Right hindlimb (tissue), 1 donor: ENCODE results near the gene CCT5.
"Not testable (repeated sequence)": the region's sequence is repeated elsewhere in the genome, so short reads cannot be mapped to it uniquely, and the experiment has no call there.

Experiments
- DNase-seq: peaks from one replicate; pipeline ENCODE4 v3.0.0-alpha.2; 2018

Gene CCT5

DNA sequence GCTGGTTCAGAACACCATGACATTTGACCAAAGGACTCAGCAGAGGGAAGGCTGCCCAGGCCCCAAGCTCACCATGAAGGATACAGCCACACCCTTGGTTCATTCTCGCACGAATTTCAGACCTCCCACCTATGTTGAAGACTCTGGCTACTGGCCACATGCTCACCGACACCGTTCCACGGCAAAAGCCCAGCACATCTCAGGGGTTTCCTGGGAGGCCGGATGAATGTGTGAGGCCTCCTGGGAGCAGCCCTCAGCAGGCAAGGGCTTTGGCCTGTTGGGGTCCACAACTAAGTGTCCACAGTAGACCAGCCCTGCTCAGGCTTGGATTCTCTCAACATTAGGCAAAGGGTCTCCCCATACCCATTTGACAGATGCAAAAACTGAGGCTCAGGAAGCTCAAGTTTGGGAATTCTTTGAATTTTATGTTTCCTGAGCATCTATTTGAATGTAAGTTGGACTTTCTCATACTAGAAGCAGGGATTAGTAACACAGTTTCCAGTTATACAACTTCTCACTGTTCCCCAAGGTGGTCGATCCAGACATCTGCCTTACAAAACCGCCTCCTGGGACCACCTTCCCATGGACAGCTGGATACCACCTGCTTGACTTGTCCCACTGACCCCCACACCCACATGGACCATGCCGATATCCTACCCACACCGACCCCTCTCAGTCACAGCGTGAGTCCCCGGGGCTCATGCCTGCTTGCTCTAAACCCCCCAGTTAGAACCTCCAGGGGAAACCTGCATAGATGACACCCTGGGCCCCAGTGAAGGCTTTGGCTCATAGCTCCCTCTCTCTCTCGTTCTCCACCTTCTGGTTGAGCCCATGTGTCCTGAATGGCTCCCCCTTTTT lies 27.9 kb downstream of the CCT5 start:
- no peak for DNase-seq

DNA sequence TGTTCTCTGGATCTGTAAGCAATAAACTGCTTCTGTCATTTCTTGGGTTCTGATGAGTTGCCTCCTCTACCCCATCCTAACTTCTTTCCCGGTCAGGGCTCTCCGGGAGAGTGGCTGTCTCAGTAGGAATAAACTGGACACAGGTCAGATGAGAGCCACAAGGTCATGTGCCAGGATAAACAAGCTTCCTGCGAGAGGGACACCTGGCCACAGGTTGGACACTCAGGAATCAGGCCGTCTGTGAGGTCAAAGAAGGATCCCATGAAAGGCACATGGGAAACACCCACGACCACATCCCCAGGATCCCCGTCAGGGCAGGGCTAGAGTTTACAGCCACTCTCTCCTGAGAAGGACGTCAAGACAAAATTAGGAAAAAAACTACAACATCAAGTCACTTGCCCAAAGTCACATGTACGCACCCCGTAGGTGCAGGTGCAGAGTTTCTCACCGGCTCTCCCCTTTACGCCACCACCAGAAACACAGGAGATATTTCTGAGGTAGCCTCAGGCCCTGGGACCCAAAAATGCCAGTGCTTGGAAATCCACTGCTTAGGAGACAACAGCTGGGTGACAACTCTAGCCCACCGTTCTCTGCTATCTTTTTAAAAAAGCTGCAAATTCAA lies 28.7 kb downstream of the CCT5 start:
- no peak for DNase-seq

DNA sequence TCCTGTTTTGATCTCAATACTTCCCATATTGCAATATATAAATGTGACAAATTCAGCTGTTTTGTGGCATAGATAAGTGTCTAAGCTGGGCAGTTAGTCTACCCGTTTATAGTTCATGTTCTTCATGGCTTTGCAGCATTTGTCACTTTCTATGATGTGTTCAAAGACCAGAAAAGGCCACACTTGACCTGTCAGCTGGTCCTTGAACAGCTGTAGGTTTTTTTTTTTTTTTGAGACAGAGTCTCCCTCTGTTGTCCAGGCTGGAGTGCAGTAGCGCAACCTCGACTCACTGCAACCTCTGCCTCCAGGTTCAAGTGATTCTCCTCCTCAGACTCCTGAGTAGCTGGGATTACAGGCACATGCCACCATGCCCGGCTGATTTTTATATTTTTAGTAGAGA lies 29.2 kb downstream of the CCT5 start:
- no peak for DNase-seq

DNA sequence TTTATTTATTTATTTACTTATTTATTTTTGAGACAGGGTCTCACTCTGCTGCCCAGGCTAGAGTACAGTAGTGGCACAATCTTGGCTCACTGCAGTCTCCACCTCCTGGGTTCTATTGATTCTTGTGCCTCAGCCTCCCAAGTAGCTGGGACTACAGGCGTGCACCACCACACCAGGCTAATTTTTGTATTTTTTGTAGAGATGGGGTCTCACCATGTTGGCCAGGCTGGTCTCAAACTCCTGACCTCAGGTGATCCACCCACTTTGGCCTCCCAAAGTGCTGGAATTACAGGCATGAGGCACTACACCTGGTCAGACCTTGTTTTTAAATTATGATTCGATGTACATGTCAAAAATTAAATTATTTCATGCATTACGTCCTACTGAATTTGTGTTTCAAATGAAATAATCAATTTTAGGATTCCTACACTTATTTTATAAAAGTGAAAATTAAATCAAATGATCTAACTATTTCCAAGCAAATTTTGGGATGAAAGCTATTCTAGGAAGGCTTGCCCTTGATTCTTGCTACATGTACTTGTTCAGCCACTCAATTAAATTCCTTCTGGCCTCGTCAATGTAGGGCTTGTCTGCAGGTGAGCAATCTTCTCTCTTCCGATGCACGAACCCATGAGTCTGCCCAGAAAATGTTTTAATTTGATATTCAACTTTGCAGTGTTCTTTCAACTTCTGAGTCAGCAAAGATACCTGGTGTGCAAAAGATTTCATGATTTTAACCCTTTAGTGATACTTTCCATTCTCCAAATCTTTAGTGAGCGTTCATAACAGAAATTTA lies 30.0 kb downstream of the CCT5 start:
- DNase-seq = no peak

DNA sequence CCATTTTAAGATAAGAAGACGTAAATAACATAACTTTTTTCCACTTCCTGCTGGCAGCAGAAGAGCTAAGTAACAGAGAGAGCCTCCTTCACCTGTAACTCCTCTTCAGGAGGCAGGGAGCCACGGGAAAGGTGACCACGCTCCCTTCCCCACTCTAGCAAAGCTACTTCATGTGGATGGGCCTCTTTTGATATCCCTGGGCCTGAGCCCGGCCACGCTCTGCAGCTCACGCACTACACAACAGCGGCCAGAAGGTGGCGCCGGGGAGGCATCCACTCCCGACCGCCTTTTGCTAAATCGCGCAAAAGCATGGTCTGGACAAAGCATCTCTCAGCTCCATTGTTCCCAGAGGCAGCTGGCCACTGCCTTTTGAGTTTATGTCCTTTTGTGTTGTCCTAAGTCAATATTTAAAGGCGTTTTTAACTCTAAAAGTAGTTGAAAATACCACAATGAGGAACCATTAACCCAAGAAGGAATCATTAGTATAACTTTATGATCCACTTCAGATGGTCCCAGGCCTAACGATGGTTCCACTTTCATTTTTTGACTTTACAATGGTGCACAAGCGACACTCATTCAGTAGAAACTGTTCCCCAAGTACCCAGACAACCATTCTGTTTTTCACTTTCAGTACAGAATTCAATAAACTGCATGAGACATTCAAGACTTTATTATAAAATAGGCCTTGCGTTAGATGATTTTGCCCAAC lies 34.0 kb downstream of the CCT5 start:
- DNase-seq = peak; percentile 88

DNA sequence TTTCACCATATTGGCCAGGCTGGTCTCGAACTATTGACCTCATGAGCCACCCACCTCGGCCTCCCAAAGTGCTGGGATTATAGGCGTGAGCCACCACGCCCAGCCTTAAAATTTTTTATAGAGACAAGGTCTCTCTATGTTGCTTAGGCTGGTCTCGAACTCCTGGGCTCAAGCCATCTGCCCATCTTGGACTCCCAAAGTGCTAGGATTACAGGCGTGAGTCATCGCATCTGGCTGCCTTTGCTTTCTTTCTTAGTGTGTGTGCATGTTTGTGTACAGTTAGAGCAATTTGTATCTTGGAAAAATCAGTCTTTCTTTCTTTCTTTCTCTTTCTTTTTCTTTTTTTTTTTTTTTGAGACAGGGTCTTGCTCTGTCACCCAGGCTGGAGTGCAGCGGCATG lies 35.3 kb downstream of the CCT5 start:
- DNase-seq = not testable (repeated sequence)

DNA sequence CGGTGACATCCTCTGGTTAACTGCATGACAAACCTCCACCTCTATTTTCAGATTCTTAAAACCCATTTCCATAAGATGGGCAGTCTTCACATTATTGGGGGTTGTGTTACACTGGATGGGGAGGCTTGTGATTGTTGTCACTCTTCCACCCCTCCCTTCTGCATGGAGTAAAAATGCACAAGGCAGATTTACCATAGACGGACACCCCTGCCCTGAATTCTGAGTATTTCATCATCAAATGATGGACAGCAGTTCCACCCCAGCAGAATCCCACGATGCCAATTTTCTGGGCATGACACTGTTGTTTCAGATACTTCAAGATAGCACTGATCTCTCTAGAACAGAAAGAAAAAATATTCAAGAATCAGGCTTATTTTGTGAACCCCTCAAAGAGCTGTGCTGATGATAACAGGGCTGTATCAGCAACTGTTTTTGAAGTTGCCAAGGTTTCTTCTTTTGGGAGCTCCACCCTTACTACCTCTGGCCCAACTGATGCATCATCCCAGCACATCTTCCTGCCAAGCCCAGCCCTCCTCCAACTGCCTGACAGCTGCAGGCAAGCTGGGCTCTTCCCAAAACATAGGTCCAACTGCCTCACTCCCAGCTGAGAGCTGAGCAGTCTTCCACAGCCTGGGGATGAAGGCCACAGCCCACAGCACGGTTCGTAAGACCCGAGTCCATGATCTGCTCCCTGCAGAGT lies 36.2 kb downstream of the CCT5 start:
- DNase-seq = peak; percentile 75

DNA sequence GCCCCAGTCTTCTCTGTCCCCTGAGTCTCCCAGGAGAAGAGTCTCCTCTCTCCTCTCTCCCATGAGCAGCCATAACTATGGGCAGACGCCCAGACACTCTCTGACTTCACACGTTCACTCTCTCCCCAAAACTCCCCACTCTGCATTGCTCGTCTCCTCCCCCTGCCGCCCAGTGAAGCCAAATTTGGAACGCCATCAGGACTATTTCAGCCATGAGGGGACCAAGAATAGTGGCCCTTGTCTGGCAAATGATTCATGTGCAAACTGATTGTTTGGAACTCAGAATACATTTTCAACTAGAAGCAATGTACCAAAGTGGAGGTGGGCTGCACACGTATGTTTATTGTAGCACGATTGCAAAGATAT lies 36.8 kb downstream of the CCT5 start:
- no peak for DNase-seq

DNA sequence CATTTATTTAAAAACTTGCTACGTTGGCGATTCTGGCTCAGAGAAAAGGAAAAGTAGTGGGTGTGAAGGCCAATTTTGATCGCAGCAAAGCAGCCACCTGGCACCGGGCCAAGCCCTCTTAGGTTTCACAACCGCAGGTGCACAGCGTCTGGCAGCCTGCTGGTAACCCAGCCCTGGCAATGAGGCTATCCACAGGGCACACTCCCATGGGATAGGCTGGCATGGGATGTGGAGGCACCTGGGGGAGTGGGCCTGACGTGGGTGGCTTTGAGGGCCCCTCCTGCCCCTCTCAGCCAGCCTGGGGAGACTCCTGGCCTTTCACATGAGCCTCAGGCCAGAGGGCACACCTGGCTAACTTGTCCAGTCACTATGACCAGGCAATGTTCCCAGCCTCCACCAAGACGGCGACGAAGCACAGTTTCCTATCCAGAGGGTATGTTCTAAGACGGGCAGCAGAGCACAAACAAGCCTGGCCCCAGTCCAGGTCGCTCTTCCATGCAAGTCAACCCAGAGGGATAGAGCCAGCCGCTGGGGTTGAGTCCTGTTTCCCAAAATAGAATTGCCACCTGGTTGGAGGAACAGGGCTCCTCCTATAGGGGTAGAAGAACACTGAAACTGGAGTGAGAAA lies 38.6 kb downstream of the CCT5 start:
- peak; percentile 57 for DNase-seq

DNA sequence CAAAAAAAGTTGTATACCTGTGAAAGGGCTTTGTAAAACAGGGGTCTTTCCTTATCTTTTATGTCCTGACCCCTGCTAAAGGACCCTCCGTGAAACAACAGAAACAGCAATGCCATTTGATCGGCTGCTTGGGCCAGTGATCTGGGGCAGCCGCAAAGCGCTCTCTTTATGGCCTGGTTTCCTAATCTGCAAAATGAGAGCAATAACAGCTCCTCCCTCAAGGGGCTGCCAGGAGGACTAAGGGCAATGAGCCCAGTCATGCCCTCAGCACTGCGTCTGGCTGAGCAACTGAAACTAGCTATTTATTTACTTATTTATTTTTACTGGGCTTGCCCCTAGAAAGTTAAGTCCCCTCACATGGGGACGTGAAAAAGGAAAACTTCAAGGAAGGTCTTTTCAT lies 39.3 kb downstream of the CCT5 start:
- DNase-seq = no peak

DNA sequence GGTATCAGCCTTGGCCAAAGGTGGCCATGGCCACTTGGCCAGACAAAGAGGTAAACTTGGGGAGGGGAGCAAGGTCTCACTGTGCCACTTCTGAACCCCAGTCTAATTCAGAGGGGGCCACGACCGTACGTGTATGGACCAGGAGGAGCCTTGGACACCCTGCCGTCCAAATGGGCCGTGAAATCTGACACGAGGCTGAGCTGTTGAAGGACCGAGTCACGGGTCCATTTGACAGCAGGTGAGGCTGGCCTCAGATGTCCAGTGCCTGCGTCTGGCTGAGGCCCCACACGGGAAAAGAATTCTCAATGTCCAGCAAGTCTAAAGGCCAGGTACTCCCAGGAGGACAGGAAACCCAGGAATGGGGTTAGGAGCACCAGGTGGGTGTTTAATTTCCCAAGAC lies 39.9 kb downstream of the CCT5 start:
- no peak for DNase-seq

DNA sequence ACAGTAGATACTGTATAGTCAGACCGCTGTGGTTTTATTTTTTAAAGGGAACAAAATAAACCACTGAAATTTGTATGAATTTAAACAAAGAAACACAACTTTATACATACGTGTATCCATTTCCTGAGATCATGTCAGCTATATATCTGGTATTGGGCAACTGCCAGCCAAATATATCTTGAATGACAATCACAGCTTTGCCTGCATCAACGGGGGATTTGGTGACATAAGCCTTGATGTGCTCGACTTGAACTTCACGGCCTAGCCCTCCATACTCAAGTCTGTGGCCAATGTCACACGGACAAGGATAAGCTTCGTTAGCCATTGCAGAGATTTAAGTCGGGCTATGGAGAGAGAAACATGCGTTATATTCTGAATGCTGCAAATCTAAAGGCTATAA lies 40.4 kb downstream of the CCT5 start:
- DNase-seq = no peak

DNA sequence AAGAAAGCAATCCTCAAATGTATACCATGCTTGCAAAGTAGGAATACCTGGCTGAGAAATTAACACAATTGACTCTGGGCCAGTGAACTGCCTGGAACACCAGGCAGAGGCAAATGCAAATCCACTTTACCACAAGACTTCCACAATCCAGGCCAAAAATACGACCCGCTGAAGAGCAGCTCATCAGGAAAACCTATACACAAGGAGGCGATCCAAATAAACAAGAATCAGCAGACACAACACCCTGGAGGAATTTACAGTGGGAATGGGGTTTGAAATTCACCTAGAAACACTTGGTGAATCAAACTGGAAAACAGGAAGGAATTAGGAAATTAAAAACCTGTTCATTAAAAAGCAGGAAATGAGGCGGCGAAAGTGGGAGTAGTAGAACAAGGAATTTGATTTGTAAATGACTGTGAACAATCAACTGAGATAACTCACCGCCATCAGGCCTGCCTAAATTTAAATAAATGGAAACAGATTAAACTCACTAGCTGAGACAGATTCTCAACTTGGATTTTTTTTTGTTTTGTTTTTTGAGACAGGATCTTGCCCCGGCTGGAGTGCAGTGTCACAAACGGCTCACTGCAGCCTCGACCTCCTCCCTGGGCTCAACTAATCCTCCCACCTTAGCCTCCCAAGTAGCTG lies 41.7 kb downstream of the CCT5 start:
- no peak for DNase-seq

DNA sequence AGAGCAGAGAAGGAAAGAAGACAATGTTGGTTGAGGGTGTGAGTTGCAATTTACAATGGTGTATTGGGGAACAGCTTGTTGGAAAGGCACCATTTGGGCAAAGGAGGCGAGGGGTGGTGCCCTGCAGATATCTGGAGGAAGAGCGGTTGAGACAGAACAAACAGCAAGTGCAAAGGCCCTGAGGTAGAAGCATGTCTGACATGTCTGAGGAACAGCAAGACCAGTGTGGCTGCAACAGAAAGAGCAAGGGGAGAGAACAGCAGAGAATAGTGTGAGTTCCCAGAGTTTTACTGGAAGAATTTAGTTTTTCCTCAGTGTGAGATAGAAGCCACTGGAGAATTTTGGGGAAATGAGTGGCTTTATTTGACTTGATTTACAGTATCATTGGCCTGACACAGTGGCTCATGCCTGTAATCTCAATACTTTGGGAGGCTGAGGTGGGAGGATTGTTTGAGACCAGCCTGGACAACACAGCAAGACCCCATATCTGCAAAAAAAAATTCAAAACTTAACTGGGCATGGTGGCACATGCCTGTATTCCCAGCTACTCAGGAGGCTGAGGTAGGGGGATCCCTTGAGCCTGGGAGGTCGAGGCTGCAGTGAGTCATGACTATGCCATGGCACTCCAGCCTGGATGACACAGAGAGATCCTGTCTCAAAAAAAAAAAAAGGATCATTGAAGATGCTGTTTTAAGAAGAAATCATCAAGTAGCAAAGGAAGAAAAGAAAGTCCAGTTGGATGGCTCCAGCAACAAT lies 44.0 kb downstream of the CCT5 start:
- DNase-seq = no peak

DNA sequence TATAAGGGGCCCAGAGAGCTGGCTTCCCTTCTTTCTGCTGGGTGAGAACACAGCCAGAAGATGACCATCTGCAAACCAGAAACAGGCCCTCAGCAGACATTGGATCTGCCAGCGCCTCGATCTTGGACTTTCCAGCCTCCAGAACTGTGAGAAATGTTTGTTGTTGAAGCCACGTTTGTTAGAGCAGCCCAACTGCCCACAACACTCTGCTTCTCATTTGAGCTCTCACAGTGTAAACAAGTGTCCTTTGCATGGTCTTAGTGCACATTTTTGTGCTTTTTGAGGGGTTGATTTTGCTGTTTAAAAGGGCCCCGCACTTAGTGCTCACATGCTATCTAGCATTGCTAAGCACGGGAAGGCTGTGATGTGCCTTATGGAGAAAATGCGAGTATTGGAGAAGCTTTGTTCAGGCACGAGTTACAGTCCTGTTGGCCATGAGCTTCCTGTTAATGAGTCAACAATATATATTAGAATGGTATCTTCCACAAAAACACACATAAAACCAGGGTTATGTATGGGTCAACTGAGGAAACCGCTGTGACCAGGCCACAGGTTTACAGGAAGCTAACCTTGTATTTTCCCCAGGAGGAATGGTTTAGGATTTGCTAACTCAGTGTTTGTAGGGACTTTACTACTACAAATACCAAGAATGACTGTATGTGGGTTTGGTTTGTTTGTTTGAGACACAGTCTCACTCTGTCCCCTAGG lies 45.7 kb downstream of the CCT5 start:
- DNase-seq = no peak

DNA sequence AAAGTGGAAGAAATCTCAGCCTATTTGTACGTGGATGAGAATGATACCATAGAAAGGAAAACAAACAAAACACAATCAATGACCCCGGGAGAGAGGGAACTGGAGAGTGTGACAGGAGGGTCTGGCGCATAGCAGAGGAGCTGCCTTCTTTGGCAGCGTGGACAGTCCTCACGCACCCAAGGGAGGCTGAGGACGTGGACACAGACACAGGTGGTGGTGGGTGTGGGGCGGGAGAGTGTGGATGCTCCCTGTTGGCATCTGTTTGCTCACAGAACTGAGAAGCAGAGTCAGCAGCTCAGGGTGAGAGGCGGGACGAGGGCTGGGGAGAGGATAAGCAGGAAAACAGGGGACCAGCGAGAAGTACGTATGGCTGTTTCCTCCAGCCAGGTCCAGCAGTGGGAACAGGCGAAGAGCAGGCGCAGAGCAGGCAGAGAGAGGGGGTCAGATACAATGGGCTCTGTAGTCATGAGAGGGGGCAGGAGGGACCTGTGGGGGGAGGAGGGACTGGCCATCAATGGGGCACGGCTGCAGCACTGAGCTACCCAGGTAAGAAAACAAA lies 47.6 kb downstream of the CCT5 start:
- no peak for DNase-seq

DNA sequence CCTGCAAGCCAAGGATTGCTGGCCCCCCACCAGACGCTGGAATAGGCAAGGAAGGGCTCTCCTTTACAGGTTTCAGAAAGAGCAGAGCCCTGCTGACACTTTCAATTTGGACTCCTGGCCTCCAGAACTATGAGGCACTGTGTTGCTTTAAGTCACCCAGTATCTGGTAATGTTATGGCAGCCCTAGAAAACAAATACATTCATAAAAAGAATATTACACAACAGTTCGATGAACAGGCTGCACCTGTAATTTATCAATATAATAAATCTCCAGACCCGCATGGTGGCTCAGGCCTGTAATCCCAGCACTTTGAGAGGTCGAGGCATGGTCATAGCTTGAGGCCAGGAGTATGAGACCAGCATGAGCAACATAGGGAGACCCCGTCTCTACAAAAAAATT lies 50.2 kb downstream of the CCT5 start:
- DNase-seq = no peak

DNA sequence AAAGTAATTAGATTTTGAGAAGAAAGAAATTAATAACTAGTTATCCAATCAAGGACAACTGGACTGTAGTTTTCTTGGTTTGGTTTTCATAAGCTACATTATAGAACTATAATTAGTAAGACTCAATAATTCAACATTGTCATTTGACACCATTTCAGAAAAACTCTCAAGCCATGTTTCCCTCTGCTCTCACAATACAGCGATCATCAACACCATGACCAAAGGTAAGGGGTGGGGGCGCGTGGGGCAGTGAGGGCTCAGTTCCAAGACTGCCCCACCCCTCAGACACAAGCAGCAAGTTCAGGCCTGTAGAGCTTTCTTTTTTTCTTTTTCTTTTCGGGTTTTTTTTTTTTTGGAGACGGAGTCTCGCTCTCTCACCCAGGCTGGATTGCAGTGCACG lies 51.2 kb downstream of the CCT5 start:
- DNase-seq = no peak

DNA sequence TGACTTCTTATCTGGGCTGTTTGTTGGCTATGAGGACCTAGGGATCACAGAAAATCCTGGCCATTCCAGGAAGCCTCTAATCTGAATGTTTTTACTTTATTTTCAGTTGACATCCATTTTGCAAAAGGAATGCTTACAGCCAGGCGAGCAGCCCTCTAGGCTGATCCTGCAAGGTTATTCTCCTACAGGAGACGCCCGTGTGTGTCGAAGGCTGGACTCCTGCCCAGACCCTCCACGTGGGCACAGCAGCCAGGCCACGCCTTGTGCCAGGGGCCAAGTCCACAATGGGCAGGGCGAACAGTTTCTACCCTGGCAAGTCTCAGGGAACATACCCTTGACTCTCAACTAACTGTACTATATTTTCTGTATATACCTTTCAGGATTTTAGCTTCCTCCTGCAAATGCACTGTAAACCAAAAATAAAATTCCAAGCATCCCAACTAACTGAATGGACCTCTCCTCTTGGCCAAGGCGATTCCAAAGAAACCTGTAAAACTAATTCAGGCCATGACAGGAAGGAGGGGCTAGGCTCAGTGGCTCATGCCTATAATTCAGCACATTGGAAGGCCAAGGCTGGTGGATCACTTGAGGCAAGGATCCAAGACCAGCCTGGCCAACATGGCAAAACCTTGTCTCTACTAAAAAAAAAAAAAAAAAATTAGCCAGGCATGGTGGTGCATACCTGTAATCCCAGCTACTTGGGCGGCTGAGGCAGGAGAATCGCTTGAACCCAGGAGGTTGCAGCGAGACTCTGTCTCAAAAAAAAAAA lies 51.9 kb downstream of the CCT5 start:
- DNase-seq = peak; percentile 54
